LoVo (cell line): ENCODE results near the gene KDM4B.

Experiments used
- DNase-seq: peaks from one replicate; pipeline ENCODE4 v3.0.0-alpha.2; 2016; ENCODE audit warnings: low spot score

The KDM4B gene

DNA sequence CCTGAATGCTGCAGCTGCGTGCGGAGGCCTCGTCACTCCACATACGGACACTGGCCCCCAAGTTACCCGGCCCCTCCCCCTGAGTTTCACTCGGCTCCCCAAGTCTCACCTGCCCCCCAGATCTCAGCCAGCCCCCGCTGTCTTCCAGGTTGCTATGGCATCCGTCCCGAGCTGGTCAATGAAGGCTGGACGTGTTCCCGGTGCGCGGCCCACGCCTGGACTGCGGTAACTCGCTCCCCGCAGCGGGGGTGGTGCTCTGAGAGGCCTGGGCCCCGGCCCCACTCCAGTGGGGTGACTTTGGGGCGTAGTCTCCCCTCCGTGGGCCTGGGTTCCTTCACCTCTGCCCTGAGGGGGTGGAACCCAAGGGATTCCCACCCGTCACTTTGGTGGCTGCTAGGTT is 168.2 kb downstream of the KDM4B start:
- no peak for DNase-seq

GRCh38 chr19:5137571-5138124 is 168.7 kb downstream of the KDM4B start:
- no peak for DNase-seq

- no peak for DNase-seq
These were observed 170.0 kb downstream of the KDM4B start for GRCh38 chr19:5138606-5139582.

DNA sequence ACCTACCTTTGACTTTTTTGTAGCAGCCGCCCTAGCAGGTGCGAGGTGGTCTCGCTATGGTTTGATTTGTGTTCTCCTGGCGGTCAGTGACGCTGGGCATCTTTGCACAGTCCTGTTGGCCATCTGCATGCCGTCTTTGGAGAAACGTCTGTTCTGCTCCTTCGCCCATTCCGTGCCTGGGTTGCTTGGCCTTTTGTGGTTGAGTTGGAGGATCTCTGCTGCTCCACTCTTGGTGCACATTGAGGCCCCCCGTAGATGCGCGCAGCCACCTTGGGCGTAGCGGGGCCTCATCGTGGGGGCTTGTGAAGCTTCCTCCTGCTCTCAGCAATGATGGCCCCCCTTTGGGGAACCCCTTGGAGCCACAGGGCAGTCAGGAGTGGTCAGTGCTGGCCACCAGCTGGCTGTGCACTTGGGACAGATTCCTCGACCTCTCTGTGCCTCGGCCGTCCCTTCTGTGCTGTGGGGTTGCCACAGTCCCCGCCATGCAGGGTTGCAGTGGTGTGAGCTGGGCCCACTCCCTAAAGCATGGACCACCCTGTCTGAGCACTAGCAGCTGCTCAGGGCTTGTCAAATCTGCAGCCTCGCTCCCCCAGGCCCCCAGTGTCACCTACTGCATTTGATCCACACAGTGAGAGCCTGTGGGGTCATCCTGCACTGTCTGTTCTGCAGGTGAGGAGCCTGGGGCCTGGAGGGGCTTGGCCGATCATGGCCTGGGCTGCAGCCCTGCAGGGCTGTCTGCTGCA is 170.8 kb downstream of the KDM4B start:
- no peak for DNase-seq

DNA sequence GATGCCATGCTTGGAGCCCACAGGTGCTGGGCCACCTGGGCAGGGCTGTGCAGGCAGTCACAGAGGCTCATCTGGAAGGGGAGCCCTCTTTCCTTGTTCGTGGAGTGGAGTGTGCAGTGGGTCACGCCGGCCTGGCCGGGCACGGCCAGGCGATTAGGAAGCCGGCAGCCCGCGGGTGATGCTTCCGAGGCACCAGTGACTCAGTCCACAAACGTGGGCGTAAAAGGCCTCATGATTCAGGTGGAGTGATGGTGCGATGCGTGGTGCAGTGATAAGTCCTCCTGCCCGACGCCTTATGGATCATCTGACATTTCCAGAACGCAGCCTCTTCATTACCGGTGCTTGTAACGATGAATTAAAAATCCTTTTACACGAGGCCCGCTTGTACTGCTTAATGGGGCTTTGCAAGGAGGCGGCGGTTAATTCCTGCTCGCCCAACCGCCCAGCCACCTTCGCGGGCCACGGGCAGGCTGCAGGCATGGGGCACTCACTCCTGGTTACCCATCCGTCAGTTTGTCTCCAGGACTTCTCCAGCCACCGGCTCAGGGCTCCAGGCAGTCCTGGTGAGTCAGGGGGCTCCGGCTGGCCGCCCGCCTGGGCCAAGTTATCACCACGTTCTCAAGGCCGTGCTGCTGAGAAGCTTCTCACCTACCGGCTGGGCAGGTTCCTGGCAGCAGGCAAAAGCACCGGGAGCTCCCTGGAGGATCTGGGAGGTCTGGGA is 172.4 kb downstream of the KDM4B start:
- no peak for DNase-seq

DNA sequence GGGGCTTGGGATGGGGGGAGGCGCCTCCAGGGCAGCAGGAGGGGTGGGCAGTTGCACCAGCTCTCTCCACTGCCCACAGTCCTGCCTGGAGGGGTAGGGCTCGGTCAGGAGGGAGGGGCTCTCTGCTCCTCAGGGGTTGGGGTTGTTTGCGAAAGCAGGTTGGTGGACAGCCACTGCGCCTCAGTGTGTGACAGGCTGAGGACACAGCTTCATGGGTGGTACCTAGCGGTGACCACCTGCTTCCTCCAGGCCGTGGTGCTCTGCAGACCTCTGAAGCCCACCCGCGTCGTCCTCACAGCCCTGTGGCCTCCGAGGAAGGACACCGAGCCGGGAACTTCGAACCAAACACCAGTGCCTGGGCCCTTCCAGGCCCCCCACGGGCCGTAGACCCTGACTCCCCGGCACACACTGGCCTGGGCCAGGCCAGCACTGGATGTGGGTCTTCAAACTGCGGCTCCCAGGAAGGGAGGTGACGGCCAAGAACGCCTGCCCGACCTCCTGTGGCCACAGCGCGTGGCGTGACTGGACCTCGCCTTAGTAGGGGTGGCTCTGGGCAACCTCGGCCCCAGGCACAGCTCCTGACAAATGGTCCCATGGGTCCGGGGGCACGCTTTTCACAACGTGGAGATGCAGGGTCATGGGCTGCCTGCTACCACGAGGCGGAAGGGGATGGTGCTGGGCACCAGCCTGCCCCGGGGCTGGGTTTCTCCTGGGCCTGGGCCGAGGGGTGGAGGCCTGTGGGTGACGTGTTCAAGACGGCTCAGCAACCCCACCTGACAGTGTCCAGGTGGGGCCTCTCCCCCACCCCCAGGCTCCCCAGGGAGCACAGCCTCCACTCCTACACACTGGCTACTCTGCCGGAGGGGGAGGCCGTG is 173.2 kb downstream of the KDM4B start:
- DNase-seq: no peak

GRCh38 chr19:5142725-5143097 is 173.8 kb downstream of the KDM4B start:
- DNase-seq: no peak

DNA sequence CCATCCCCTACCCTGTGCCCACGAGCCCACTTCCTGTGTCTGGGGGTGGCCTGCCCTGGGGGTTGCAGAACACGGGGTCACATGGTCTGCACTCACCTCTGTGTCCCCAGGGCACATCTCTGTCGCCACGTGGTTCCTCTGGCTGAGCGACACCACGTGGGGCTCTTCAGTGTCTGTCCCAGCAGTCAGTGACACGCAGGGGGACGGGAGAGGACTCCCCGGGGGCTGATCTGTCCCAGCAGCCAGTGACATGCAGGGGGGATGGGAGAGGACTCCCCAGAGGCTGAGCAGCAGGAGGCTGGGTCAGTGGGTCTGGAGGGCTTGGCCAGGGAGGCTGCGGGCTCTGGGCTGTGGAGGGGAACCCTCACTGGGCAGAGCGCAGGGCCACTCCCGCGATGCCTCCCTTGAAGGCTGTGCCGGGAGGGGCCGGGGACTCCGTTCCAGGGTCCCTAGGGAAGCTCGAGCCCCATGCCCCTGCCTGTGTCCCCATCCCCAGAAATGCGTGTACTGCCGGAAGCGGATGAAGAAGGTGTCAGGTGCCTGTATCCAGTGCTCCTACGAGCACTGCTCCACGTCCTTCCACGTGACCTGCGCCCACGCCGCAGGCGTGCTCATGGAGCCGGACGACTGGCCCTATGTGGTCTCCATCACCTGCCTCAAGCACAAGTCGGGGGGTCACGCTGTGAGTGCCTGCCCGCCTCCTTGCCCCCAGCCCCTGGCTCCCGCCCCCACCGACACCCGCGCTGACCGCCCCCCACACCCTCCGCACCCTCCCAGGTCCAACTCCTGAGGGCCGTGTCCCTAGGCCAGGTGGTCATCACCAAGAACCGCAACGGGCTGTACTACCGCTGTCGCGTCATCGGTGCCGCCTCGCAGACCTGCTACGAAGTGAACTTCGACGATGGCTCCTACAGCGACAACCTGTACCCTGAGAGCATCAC is 174.8 kb downstream of the KDM4B start:
- DNase-seq: no peak

DNA sequence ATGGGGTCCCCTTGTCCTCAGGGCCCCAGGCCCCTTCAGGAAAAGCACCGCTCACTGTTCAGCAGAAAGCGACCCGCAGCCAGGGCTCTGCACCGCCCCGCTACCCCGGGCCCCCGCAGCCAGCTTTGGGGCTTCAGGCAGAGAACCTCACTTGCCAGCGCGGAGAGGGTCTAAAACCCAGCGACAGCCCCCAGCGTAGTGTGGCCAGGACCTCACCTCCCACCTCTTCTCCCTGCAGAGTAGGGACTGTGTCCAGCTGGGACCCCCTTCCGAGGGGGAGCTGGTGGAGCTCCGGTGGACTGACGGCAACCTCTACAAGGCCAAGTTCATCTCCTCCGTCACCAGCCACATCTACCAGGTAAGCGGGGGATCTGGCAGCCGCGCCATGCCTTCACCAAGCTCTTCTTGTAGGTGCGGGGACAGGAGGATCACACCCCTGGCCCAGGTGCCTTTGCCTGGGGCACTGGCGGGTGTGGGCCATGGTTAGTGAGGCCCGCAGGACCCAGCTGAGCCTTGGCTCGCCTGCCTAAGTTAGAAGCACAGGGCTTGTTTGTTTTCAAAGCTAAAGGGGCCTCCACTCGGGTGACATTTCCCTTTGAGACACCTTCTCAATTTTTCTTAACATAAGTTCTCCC is 175.7 kb downstream of the KDM4B start:
- DNase-seq: no peak

DNA sequence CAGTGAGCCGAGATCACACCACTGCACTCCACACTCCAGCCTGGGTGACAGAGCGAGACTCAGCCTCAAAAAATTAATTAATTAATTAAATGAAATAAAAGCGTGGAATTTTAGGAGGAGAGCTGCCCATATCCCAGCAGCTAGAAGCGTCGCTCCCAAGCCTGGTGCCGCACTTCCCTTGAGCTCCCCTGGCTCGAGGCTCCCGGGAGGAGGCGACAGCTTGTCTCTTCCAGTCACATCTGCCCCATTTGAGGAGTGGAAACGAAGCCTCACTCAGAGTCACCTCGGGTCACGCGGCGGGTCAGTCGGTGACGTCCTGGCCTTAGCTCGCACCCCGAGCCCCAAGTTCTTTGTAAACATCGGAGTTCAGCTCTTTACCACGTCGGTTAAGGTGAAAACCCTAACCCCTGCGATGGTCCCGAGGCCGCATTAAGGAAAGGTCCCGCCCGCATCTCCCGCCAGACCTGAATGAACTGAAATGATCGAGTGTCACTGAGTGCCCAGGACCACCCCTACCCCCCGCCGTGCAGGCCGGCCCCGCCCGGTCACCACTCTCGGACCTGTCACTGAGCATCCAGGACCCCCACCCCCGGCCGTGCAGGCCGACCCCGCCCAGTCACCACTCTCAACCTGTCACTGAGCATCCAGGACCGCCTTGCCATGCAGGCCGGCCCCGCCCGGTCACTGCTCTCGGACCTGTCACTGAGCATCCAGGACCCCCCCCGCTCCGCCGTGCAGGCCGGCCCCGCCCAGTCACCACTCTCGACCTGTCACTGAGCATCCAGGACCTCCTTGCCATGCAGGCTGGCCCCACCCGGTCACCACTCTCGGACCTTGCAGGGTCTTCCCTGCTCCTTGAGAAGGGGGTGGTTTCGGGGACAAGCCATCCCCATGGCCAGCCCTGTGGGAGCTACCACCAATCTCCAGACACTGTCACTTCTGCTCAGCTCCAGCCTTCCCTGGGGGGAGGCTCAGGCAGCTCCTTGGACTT is 176.9 kb downstream of the KDM4B start:
- DNase-seq: no peak

DNA sequence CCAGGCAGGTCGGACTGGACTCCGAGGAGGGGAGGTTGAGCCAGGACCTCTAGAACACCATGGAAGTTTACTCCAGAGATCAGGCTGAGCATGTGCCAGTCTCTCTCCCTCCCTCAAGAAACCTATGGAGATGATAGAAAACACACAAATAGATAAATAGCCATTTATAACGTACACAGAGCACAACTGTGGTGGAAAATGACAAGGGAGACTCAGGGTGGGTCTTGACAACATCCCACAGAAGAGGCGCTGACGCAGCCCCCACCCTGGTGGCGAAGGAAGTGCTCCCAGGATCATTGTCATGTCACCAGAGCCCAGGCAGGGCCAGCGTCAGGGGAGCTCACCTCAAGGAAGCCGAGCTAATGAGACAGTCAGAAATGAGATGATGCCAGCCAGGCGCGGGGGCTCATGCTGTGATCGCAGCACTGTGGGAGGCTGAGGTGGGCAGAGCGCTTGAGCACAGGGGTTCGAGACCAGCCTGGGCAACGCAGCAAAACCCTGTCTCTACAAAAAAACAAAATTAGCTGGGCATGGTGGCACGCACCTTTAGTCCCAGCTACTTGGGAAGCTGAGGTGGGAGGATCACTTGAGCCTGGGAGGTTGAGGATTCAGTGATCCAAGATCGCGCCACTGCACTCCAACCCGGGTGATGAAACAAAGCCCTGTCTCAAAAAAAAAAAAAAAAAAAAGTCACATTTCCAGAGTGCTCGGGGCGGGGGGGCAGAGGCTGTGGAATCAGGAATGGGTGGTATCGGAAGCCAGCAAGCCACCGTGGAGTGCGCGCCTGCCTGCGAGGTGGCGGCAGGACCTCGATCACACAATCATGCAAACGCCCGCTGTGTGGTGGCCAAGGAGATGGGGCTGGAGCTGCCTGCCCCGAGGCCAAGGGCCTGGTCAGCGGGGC is 178.4 kb downstream of the KDM4B start:
- DNase-seq: no peak

DNA sequence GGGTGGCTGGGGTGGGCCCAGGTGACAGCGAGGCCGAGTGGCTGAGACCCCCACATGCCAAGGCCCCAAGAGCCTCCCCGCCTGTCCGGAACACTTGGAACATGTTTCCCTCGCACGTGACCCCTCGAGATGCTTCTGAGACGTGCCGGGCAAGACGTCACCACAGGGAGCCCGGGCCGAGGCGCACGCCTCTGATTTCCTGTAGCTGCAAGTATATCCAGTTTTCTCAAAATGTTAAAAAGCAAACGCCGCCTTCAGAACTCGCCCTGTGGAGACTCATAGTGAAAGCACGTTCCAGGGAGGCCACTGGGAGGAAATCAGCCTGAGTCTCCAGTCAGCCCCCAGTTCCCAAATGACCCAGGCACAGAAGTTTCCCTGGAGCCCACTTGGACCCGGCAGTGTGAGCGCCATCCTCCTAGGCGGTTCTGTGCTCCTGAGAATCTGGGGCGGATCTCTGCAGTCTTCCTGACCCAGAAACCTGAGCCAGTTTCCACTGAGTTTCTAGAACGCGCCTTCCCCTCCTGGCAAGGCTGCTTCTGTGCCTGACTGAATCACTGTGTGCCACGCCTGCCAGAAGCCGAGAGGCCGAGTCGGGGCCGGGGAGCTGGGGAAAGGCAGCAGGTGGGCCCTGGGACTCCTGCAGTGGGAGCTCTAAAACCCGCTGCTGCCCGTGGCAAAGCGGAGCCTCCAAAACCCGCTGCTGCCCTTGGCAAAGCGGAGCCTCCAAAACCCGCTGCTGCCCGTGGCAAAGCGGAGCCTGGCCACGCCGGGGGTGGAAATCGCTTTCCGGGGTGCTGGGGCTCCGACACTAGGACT is 179.3 kb downstream of the KDM4B start:
- no peak for DNase-seq

DNA sequence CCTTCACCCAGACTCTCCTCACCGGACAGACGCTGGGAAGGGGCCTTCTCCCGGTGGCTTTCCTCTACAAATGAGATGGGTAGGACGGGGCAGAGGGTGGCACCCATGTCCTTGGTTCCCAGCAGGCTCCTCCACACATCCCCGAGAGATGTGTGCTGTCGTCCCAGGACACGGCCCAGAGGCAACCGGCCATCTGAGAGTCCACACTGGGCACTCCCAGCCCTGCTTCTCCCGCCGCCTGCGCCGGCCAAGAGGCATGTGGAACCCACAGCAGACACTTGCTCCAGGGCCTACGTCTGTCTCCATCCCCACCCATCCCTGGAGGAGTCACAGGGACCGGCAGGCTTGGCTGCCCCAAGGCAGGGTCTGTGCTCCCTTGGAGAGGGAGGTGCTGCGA is 179.9 kb downstream of the KDM4B start:
- DNase-seq: no peak

DNA sequence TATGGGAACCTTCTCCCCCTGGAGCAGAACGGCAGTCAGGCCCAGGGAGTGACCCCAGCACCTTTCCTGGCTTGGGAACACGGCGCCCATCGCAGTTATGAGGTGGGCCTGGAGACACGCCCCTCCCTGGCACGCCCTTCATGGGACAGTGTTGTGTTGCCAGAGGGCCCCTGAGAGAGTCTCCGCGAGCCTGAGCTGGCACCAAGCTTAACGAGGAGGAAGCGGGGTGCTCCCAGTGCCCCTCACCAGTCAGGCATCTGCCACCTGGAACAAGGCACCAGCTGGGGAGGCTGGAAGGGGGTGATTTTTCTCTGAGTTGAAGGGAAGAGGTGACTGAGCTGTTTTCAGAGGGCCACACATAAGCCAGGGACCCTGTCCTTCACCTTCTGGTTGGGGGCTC is 180.6 kb downstream of the KDM4B start:
- DNase-seq: no peak

DNA sequence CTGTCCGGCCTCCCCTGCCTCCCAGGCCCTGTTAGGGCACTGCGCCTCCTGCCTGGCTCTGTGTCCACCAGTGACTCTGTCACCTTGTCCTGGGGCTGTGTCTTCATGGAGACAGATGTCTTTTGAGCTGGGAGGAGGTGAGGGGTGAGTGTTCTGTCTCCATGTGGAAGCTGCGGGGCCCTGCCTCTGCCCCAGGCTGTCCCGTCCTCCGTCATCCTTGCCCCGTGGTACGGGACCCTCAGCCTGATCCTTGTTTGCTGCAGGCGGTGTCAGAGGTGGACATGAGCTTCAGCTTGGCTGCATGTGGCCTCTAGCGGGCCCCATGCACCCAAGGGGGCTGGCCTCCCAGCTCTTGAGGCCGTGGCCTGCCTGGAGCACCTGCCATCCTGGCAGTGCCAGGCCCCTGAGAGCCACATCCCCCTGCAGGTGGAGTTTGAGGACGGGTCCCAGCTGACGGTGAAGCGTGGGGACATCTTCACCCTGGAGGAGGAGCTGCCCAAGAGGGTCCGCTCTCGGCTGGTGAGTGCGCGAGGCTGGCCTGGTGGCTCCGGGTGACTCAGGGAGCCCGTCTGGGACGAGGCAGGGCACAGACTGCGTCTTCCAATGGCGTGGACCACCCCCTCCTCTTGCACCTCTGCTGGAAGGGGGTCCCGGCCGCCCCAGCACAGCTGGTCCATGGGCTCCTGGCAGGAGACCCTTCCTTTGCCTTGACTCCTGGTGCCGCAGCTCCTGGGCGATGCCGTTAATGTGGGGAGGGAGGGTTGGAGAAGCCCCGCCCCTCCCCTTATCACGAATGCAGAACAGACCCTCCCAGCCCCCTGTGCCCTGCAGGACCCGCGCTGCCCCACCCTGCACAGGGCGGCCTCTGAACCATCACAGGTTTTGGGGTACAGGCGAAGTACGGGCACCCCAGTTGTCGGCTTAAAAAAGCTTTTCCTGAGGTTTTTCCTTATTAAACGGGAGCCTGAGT is 181.3 kb downstream of the KDM4B start:
- no peak for DNase-seq
